ENCODE data around the gene FRMD4A.
"Not testable (repeated sequence)": the region's sequence is repeated elsewhere in the genome, so short reads cannot be mapped to it uniquely, and the experiment has no call there.

The FRMD4A gene

GRCh38 chr10:14247377-14248116 lies 83.2 kb downstream of the FRMD4A start:
- no peak for DNase-seq (ENCODE audit: extremely low spot score, insufficient read length, low read depth)
- no peak for FAIRE-seq

- no peak for FAIRE-seq
- DNase-seq (ENCODE audit: extremely low spot score, insufficient read length, low read depth), result no peak
These were observed 85.9 kb downstream of the FRMD4A start for GRCh38 chr10:14244801-14245211.

GRCh38 chr10:14244147-14244546 lies 86.6 kb downstream of the FRMD4A start:
- DNase-seq (ENCODE audit: extremely low spot score, insufficient read length, low read depth), result no peak
- no peak for FAIRE-seq

GRCh38 chr10:14243221-14243620 lies 87.5 kb downstream of the FRMD4A start:
- FAIRE-seq (no peak), DNase-seq (ENCODE audit: extremely low spot score, insufficient read length, low read depth) (no peak)

- DNase-seq (ENCODE audit: extremely low spot score, insufficient read length, low read depth) (no peak), FAIRE-seq (no peak)
These were observed 89.5 kb downstream of the FRMD4A start for GRCh38 chr10:14241196-14241595.

- no peak for FAIRE-seq
These were observed 90.2 kb downstream of the FRMD4A start for GRCh38 chr10:14240253-14241189.

GRCh38 chr10:14238659-14239058 lies 92.1 kb downstream of the FRMD4A start:
- DNase-seq (ENCODE audit: extremely low spot score, insufficient read length, low read depth); FAIRE-seq: not testable (repeated sequence)

More at GRCh38 chr10:14240253-14241189, 90.2 kb downstream of the FRMD4A start:
- no peak for DNase-seq (ENCODE audit: extremely low spot score, insufficient read length, low read depth)

GRCh38 chr10:14236341-14236740 lies 94.4 kb downstream of the FRMD4A start:
- FAIRE-seq, result no peak
- DNase-seq (ENCODE audit: extremely low spot score, insufficient read length, low read depth), result no peak

- FAIRE-seq (no peak), DNase-seq (ENCODE audit: extremely low spot score, insufficient read length, low read depth) (no peak)
These were observed 95.0 kb downstream of the FRMD4A start for GRCh38 chr10:14235566-14236195.

GRCh38 chr10:14233566-14233965 lies 97.2 kb downstream of the FRMD4A start:
- FAIRE-seq, result no peak
- DNase-seq (ENCODE audit: extremely low spot score, insufficient read length, low read depth), result no peak

GRCh38 chr10:14228798-14229197 lies 101.9 kb downstream of the FRMD4A start:
- not testable (repeated sequence) for FAIRE-seq; DNase-seq (ENCODE audit: extremely low spot score, insufficient read length, low read depth)

GRCh38 chr10:14225379-14225778 lies 105.3 kb downstream of the FRMD4A start:
- FAIRE-seq (no peak), DNase-seq (ENCODE audit: extremely low spot score, insufficient read length, low read depth) (no peak)

- DNase-seq (ENCODE audit: extremely low spot score, insufficient read length, low read depth) (no peak), FAIRE-seq (no peak)
These were observed 110.7 kb downstream of the FRMD4A start for GRCh38 chr10:14220026-14220425.

GRCh38 chr10:14219411-14219810 lies 111.3 kb downstream of the FRMD4A start:
- no peak for FAIRE-seq
- DNase-seq (ENCODE audit: extremely low spot score, insufficient read length, low read depth), result no peak

- no peak for FAIRE-seq
- no peak for DNase-seq (ENCODE audit: extremely low spot score, insufficient read length, low read depth)
These were observed 115.1 kb downstream of the FRMD4A start for GRCh38 chr10:14215641-14216040.

- FAIRE-seq, result not testable (repeated sequence)
These were observed 117.0 kb downstream of the FRMD4A start for GRCh38 chr10:14213703-14214102.

GRCh38 chr10:14211610-14212009 lies 119.1 kb downstream of the FRMD4A start:
- FAIRE-seq (no peak), DNase-seq (ENCODE audit: extremely low spot score, insufficient read length, low read depth) (no peak)

More at GRCh38 chr10:14213703-14214102, 117.0 kb downstream of the FRMD4A start:
- not testable (repeated sequence) for DNase-seq (ENCODE audit: extremely low spot score, insufficient read length, low read depth)

GRCh38 chr10:14208231-14208630 lies 122.5 kb downstream of the FRMD4A start:
- DNase-seq (ENCODE audit: extremely low spot score, insufficient read length, low read depth) (no peak), FAIRE-seq (no peak)

- no peak for FAIRE-seq
- DNase-seq (ENCODE audit: extremely low spot score, insufficient read length, low read depth), result no peak
These were observed 125.5 kb downstream of the FRMD4A start for GRCh38 chr10:14205233-14205632.

Measured in GM18507 (cell line).